HepG2 (cell line): Measurements from ENCODE around the gene GNA15. TPM values are rescaled to one million over a fixed set of nuclear protein-coding genes. Genes with fewer than 3 reads are reported as not detected.

Source experiments
- FOXJ3 ChIP-seq: sonication (generic); formaldehyde crosslinking; IDR thresholded peaks from 2 replicates; pipeline ENCODE4 v1.4.0; 2020; ENCODE audit warnings: missing genetic modification reagents, mild to moderate bottlenecking, borderline replicate concordance
- HDAC2 ChIP-seq: sonication (generic); formaldehyde crosslinking; IDR thresholded peaks from 2 replicates; pipeline ENCODE4 v1.4.0; 2020; ENCODE audit warnings: missing genetic modification reagents
- HNF1A ChIP-seq, 2 experiments: sonication (generic) in 1 of 2; formaldehyde crosslinking in 1 of 2; IDR thresholded peaks; 2 replicates each; pipeline versions ENCODE4 v1.4.0 to v1.6.1; 2016 to 2020; ENCODE audit warnings: borderline replicate concordance in 1 of 2, low read depth in 1 of 2, mild to moderate bottlenecking in 1 of 2, missing genetic modification reagents in 1 of 2
- HOXA7 ChIP-seq: sonication (generic); formaldehyde crosslinking; IDR thresholded peaks from 2 replicates; pipeline ENCODE4 v1.8.1; 2022; ENCODE audit warnings: mild to moderate bottlenecking, missing genetic modification reagents, moderate library complexity
- POLR2G ChIP-seq: fragments of 200-400 bp; formaldehyde crosslinking; IDR thresholded peaks from 2 replicates; pipeline ENCODE4 v1.6.1; 2018; ENCODE audit warnings: mild to moderate bottlenecking, low read depth, low read length, moderate library complexity
- ZHX1 ChIP-seq: sonication (generic); formaldehyde crosslinking; IDR thresholded peaks from 2 replicates; pipeline ENCODE4 v1.8.1; 2022; ENCODE audit warnings: low read depth, mild to moderate bottlenecking, missing genetic modification reagents
- polyA plus RNA-seq, 8 experiments: library from polyadenylated mRNA; depleted of rRNA in 3 of 8; stranded (reverse) in 7 of 8; unstranded in 1 of 8; fragments of >200 nt; fragmentation: Illumina TruSeq in 4 of 8; extraction: Trizol in 4 of 8; gene quantifications; 2 replicates each; pipeline versions ENCODE4 v1.2.1 to v1.2.3, GENCODE V29; 2011 to 2016; ENCODE audit warnings: low read depth in 4 of 8, missing spikeins in 1 of 8, mixed read lengths in 1 of 8; ENCODE audit not compliant: insufficient read depth in 1 of 8
- total RNA-seq, 5 experiments: library from RNA; depleted of rRNA; stranded (reverse); fragments of >200 nt; fragmentation: Illumina TruSeq; extraction: Trizol; gene quantifications; 2 replicates each; pipeline ENCODE4 v1.2.3, GENCODE V29; 2016; ENCODE audit warnings: low read depth in 1 of 5

Gene GNA15
- total and polyA plus RNA-seq, 2 of the 13 experiments (the other 11 are each of a cell fraction or from before 2014, with no cell fraction given), result not detected

GRCh38 chr19:3115916-3116602, 19.8 kb upstream of the GNA15 start (continued):
- no peak for TF ChIP-seq ZHX1 (CRISPR knock-in tag)
- no peak for TF ChIP-seq HNF1A (IDR thresholded peaks at IDR 0.05; ENCODE audit: low read depth)
- TF ChIP-seq HNF1A (CRISPR knock-in tag; IDR thresholded peaks at IDR 0.05; ENCODE audit: borderline replicate concordance), result no peak
- no peak for TF ChIP-seq HOXA7
- no peak for TF ChIP-seq POLR2G
- TF ChIP-seq FOXJ3 (CRISPR knock-in tag), result no peak
- no peak for TF ChIP-seq HDAC2 (CRISPR knock-in tag)
